Small intestine (tissue), 7 donors: ENCODE measurements around the gene RNF115. TPM values are rescaled to one million over a fixed set of nuclear protein-coding genes. Genes with fewer than 3 reads are reported as not detected.

Experiments
- DNase-seq, 2 donors: peaks; one replicate each; pipeline versions ENCODE4 v3.0.0 to v3.0.0-alpha.2; 2013
- FAIRE-seq: peaks from 2 replicates; lab custom pipeline; 2012; peaks lifted over from hg19 to GRCh38; lab: Jason Lieb, UNC
- H3K27ac ChIP-seq, 3 donors: one replicate each; pipeline ENCODE4 v1.5.1; 2013; ENCODE audit warnings: low read length in 2 of 3, mild to moderate bottlenecking in 2 of 3, control low read depth in 1 of 3, inconsistent platforms in 1 of 3, low read depth in 1 of 3, moderate library complexity in 1 of 3
- H3K27me3 ChIP-seq, 3 donors: one replicate each; pipeline ENCODE4 v1.6.1; 2013; ENCODE audit warnings: low read length in 3 of 3, inconsistent platforms in 1 of 3; ENCODE audit not compliant: control insufficient read depth in 3 of 3, insufficient read depth in 3 of 3
- H3K36me3 ChIP-seq, 3 donors: one replicate each; pipeline ENCODE4 v1.6.1; 2013; ENCODE audit warnings: low read length in 3 of 3, inconsistent platforms in 1 of 3, low read depth in 1 of 3, mild to moderate bottlenecking in 1 of 3, moderate library complexity in 1 of 3; ENCODE audit not compliant: control insufficient read depth in 3 of 3, insufficient read depth in 2 of 3
- H3K4me1 ChIP-seq, 3 donors: one replicate each; pipeline ENCODE4 v1.6.1; 2013; ENCODE audit warnings: low read length in 2 of 3, inconsistent platforms in 1 of 3, low read depth in 1 of 3, mild to moderate bottlenecking in 1 of 3, moderate library complexity in 1 of 3; ENCODE audit not compliant: control insufficient read depth in 3 of 3, insufficient read depth in 2 of 3
- H3K4me3 ChIP-seq, 3 donors: one replicate each; pipeline ENCODE4 v1.5.1; 2013; ENCODE audit warnings: low read length in 3 of 3, control low read depth in 1 of 3, inconsistent platforms in 1 of 3, low read depth in 1 of 3, mild to moderate bottlenecking in 1 of 3, moderate library complexity in 1 of 3
- H3K9me3 ChIP-seq, 2 donors: one replicate each; pipeline ENCODE4 v1.6.1; 2013; ENCODE audit warnings: low read depth in 1 of 2, low read length in 1 of 2; ENCODE audit not compliant: control insufficient read depth in 2 of 2, insufficient read depth in 1 of 2
- WGBS, 3 donors: extraction: QIAGEN DNeasy Blood & Tissue Kit; methylation state at CpG; one replicate each; pipeline ENCODE4 v1.1.7; 2013; 5-methylcytosine and 5-hydroxymethylcytosine counted together
- polyA plus RNA-seq, 4 donors: library from polyadenylated mRNA; stranded (reverse) in 3 of 4; unstranded in 1 of 4; fragments of 200-250 nt in 3 of 4; fragments of 120-200 nt in 1 of 4; gene quantifications; one replicate each; pipeline versions ENCODE4 v1.2.1 to v1.2.3, GENCODE V29; 2013
- donor health status: healthy with polysubstance abuse.
- donor health status: control.
- donor health status: control.
- donor health status: Bipolar disorder and iron deficiency.
- donor health status: healthy.

RNF115 gene
- polyA plus RNA-seq, 4 donors, result 2.7 to 12.3 (median 4.0) TPM

DNA sequence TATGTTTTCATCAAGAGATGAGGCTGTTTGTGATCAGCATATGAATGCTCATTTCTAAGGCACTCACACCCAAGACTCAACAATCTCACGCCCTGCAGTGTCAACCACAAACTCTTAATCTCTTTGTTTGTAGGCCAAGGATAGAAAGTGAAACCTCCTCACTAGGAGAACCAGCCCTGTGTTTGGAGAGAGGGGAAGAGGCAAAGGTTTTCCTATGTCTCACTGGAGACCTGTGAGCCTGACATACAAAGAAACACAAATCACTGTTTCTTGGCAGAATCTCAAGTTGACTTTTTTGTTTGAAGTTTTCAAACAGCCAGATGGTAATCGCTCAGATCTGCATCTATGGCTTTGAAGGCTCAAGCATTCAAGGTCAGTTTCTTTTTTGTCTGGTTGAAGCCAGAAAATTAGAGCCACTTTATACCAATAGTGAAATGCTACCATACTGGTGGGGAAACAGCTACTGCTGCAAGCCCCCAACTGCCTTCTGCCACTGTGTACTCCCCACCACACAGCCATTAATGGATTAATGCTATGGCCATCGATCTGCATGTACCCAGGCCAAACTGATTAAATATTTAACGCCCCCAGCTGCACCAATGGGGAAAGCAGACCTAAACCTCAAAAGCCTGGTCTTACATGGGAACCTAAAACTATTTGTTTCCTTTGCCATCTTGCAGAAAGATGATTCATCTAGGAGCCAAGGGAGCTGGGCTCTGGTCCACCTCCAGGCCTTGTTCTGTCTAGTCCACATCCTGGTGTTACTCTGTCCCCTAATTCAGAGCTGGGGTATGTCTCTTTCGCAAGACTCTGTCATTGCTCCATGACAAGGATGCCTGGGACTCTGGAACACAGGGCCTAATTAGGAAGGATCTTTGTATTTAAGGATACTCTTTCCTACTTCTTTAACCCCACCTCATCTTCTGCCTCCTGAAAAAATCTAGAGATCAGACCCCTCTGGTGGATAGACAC lies 133.0 kb downstream of the RNF115 start:
- FAIRE-seq (no peak), DNase-seq (peak; percentile 65 to 85)
- no peaks in the 10 kb centered on the region for H3K27me3 ChIP-seq
- peaks cover 4 to 11% (median 5%) of the 10 kb centered on the region in 3 donors for H3K4me1 ChIP-seq
- H3K27ac ChIP-seq, result peak overlapping the region in 1 of 3 donors; percentile 51
- no peak overlapping the region for H3K4me3 ChIP-seq
- WGBS, 3 donors, result 40 to 54% (median 42%) methylated on average over 5 of the region's 5 CpGs
- no peaks in the 10 kb centered on the region for H3K9me3 ChIP-seq
- H3K36me3 ChIP-seq, result peaks cover 0 to 21% (median 2%) of the 10 kb centered on the region in 3 donors

DNA sequence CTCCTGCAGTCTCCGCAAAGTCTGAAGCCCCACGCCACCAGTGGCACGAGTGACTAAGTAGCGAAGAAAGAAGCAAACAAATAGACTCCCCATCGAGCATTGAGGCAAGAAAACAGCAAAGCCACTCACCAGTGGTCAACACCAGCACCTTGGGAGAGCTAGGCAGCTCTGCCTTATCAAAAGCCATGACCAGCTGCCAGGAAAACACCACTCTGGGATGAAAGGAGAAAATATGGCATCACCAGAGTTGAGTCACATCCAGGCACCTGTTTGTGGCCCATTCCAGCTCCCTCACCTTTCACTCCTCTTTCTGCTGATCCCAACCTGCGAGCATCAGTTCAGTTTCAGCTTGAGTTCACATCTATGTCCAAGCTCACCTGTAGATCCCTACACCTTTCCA lies 134.0 kb downstream of the RNF115 start:
- no peak overlapping the region for H3K4me3 ChIP-seq
- H3K27me3 ChIP-seq, result no peaks in the 10 kb centered on the region
- no peak overlapping the region for H3K27ac ChIP-seq
- H3K4me1 ChIP-seq, result peaks cover 4 to 11% (median 5%) of the 10 kb centered on the region in 3 donors
- FAIRE-seq, result no peak
- H3K36me3 ChIP-seq, result peaks cover 0 to 21% (median 4%) of the 10 kb centered on the region in 3 donors
- WGBS, 3 donors, result 92 to 94% (median 94%) methylated on average over 6 of the region's 6 CpGs
- no peak for DNase-seq
- H3K9me3 ChIP-seq, result no peaks in the 10 kb centered on the region

DNA sequence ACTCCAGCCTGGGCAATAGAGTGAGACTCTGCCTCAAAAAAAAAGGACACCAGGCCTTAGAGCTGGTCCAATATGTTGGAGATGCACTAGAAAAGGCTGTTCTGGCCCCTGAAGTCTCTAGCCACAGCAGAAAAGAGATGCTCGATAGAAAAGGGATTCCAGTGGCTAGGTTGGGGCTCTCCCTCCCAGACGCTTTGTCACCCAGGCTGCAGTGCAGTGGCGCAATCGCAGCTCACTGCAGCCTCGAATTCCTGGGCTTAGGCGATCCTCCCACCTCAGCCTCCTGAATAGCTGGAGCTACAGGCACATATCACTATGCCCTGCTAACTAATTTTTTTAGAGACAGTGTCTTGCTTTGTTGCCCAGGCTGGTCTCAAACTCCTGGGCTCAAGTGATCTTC lies 135.0 kb downstream of the RNF115 start:
- no peak for DNase-seq
- Histone ChIP-seq H3K36me3 (peaks cover 0 to 21% (median 4%) of the 10 kb centered on the region in 3 donors), H3K9me3 (no peaks in the 10 kb centered on the region), H3K4me1 (peaks cover 4 to 11% (median 5%) of the 10 kb centered on the region in 3 donors), H3K27me3 (no peaks in the 10 kb centered on the region), H3K4me3 (no peak overlapping the region), H3K27ac (no peak overlapping the region)
- FAIRE-seq, result no peak
- WGBS, 3 donors, result 93% methylated on average over 6 of the region's 6 CpGs

Other genes with a start within 250 kb of the RNF115 start
- gene GPR89A, start 216.1 kb downstream of the RNF115 start, polyA plus RNA-seq, result 10 to 100 TPM; 16.5 to 47.0 (median 22.7) TPM
- 100 to 1,000 TPM in 2 of 4 donors, 10 to 100 TPM in 2; 15.1 to 268 (median 87.0) TPM for gene PDZK1, start 116.7 kb downstream of the RNF115 start, polyA plus RNA-seq
- gene CD160, start 104.6 kb downstream of the RNF115 start, polyA plus RNA-seq, result 1 to 10 TPM in 2 of 4 donors, under 1 TPM in 2; 0.34 to 4.3 (median 1.1) TPM
- gene POLR3C, start 105 bp upstream of the RNF115 start, polyA plus RNA-seq, result 10 to 100 TPM; 11.6 to 25.2 (median 17.3) TPM
- 1 to 10 TPM in 3 of 4 donors, under 1 TPM in 1; 0.54 to 4.4 (median 1.6) TPM for gene NUDT17, start 21.5 kb upstream of the RNF115 start, polyA plus RNA-seq
- gene PIAS3, start 35.0 kb upstream of the RNF115 start, polyA plus RNA-seq, result 10 to 100 TPM in 2 of 4 donors, 1 to 10 TPM in 2; 5.9 to 21.7 (median 9.2) TPM
- gene ANKRD35, start 61.8 kb upstream of the RNF115 start, polyA plus RNA-seq, result 1 to 10 TPM in 2 of 4 donors, under 1 TPM in 1, not detected in 1; 0.61 to 1.8 (median 1.1) TPM
- gene ITGA10, start 86.0 kb upstream of the RNF115 start, polyA plus RNA-seq, result 1 to 10 TPM in 1 of 4 donors, under 1 TPM in 3; 0.52 to 1.9 (median 0.61) TPM
- gene PEX11B, start 94.6 kb upstream of the RNF115 start, polyA plus RNA-seq, result 10 to 100 TPM; 30.6 to 41.2 (median 33.5) TPM
- 100 to 1,000 TPM in 2 of 4 donors, 10 to 100 TPM in 2; 62.2 to 151 (median 105) TPM for gene RBM8A, start 103.4 kb upstream of the RNF115 start, polyA plus RNA-seq
- gene LIX1L, start 133.9 kb upstream of the RNF115 start, polyA plus RNA-seq, result 1 to 10 TPM in 3 of 4 donors, under 1 TPM in 1; 0.67 to 7.1 (median 4.5) TPM
- 1 to 10 TPM in 1 of 4 donors, under 1 TPM in 3; 0.31 to 1.1 (median 0.51) TPM for gene ANKRD34A, start 140.5 kb upstream of the RNF115 start, polyA plus RNA-seq
- 10 to 100 TPM; 28.2 to 37.3 (median 33.8) TPM for gene POLR3GL, start 140.6 kb upstream of the RNF115 start, polyA plus RNA-seq
- 100 to 1,000 TPM in 3 of 4 donors, 10 to 100 TPM in 1; 85.4 to 652 (median 266) TPM for gene TXNIP, start 172.5 kb upstream of the RNF115 start, polyA plus RNA-seq
- gene HJV, start 197.6 kb upstream of the RNF115 start, polyA plus RNA-seq, result under 1 TPM in 1 of 4 donors, not detected in 3; 0.65 TPM